Measurements from ENCODE around the gene BOK.

BOK gene

DNA sequence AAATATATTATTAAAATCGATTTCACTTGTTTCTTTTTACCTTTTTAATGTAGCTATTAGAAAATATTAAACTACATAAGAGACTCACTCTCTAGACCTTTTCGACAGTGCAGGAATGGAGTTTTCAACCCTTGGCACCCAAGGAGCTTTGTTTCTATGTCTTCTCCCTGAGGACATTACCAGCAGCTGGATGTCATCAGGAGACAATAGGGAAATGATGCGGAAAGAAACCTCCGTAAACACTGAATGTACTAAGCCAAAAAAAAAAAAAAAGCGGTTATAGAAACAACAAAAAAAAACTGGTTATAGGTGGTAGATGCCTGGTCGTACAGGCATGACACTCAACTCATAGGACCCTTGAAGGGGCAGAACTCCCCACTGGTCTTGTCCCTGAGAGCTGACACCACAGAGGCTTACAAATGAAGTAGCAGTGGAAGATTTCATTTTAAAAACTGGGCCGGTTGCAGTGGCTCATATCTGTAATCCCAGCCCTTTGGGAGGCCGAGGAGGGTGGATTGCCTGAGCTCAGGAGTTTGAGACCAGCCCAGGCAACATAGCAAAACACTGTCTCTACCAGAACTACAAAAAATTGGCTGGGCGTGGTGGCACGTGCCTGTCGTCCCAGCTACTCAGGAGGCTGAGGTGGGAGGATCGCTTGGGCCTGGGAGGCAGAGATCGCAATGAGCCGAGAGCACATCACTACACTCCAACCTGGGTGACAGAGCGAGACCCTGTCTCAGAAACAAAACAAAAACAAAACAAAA is 54.7 kb downstream of the BOK start:
- Histone ChIP-seq H3K9me3 (replicated peaks; ENCODE audit: low read length) (no peaks in the 10 kb centered on the region), H3K27me3 (ENCODE audit: control insufficient read depth, insufficient read depth, low read length) (no peaks in the 10 kb centered on the region), H3K4me1 (ENCODE audit: control insufficient read depth, insufficient read depth, low read length) (peaks cover 19% of the 10 kb centered on the region), H3K4me2 (ENCODE audit: low read length) (no peak overlapping the region), H3K36me3 (ENCODE audit: insufficient read depth, low read length) (peaks cover 5% of the 10 kb centered on the region), H3K9ac (ENCODE audit: low read depth, low read length) (no peak overlapping the region), H3K4me3 (ENCODE audit: low read length) (no peak overlapping the region)

DNA sequence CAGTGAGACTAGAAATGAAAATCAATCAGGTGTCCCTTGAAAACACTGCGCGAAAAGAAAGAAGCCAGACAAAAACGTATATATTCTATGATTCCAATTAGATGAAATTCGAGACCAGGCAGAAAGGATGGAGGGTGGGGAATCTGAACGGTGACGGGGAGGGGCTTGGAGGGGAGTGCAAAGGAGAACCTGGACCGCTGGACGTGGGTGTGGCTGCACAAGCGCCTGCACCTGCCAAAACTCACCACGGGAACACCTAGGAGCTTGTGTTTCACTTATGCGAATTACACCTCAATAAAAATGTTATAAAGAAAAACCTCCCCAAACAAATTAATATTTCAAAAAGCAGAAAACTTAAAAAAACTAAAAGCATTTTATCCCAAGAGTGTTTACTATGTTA is 56.5 kb downstream of the BOK start:
- Histone ChIP-seq H3K4me3 (ENCODE audit: low read length) (no peak overlapping the region), H3K9ac (ENCODE audit: low read depth, low read length) (no peak overlapping the region)

DNA sequence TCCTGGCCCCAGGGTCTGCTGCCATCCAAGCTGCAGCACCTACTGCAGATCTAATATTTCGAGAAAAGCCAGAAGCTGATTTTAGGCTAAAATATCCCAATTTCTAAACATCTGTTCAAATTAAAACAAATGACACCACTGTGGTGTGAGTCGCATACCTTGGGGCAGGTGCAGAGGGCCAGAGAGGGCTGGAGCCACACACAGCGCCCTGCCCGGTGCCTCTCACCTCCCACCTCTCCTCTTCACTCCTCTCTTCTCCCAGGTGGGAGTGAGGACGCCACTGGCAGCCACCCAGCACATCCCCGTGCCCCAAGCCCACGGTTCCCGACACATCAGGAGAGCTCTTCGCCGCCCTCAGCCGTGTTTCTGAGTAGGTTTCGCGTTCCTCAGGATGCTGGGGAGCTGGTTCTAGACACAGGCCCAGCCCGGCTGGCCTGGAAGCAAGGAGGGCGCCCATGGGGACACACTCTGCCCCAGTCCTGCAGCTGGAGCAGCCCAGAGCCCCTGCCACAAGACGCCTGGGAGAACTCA is 57.0 kb downstream of the BOK start:
- Histone ChIP-seq H3K4me1 (ENCODE audit: control insufficient read depth, insufficient read depth, low read length) (peaks cover 12% of the 10 kb centered on the region), H3K4me2 (ENCODE audit: low read length) (no peak overlapping the region), H3K9me3 (replicated peaks; ENCODE audit: low read length) (no peaks in the 10 kb centered on the region), H3K9ac (ENCODE audit: low read depth, low read length) (no peak overlapping the region), H3K4me3 (ENCODE audit: low read length) (no peak overlapping the region), H3K27me3 (ENCODE audit: control insufficient read depth, insufficient read depth, low read length) (no peaks in the 10 kb centered on the region), H3K36me3 (ENCODE audit: insufficient read depth, low read length) (peaks cover 11% of the 10 kb centered on the region)

More for the DNA sequence above, 56.5 kb downstream of the BOK start:
- H3K4me2 ChIP-seq (ENCODE audit: low read length): no peak overlapping the region
- H3K27me3 ChIP-seq (ENCODE audit: control insufficient read depth, insufficient read depth, low read length): no peaks in the 10 kb centered on the region
- H3K4me1 ChIP-seq (ENCODE audit: control insufficient read depth, insufficient read depth, low read length): peaks cover 15% of the 10 kb centered on the region
- peaks cover 11% of the 10 kb centered on the region for H3K36me3 ChIP-seq (ENCODE audit: insufficient read depth, low read length)
- H3K9me3 ChIP-seq (replicated peaks; ENCODE audit: low read length): no peaks in the 10 kb centered on the region

DNA sequence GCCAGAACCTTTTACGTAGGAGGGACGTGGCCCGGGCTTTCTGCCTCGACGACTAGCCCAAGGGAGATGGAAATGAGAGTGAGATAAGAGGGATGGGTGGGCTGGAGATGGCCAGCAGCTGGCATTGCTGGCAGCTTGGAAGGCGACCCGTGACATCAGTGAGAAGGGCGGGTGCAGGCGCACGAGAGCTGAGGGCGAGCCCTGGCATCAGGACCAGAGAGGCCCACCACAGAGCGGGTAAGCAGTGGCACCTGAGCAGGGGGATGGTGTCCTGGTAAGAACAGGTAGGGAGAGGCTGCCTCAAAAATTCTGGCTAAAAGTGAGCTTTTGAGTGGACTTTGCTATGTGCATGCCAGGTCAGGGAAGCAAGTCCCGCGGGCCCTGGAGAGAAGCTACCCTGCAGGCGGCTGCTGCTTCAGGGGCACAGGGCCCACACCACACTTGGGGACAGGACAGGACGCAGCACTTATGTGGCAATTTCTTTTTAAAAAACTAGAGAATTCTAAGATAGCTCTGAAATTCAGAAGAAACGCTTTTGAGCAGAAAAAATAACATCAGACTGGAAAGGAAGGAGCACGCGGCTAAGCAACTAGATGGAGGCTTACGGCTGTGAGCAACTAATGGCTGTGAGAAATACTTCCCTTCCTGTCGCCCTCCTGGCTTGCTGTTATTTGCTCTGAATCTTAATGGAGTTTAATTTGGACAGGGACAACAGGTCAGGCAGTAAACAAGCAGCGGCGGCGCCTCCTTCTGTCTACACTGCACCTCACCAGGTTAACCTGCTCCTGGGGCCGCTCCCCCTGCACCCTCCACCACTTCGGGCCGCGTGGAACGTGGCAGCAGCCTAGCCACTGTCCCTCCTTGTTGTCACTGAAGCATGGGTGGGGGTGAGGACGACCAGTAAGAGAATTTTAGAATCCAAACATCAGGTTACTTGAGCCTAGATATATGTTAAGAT is 57.9 kb downstream of the BOK start:
- H3K4me3 ChIP-seq (ENCODE audit: low read length): no peak overlapping the region

DNA sequence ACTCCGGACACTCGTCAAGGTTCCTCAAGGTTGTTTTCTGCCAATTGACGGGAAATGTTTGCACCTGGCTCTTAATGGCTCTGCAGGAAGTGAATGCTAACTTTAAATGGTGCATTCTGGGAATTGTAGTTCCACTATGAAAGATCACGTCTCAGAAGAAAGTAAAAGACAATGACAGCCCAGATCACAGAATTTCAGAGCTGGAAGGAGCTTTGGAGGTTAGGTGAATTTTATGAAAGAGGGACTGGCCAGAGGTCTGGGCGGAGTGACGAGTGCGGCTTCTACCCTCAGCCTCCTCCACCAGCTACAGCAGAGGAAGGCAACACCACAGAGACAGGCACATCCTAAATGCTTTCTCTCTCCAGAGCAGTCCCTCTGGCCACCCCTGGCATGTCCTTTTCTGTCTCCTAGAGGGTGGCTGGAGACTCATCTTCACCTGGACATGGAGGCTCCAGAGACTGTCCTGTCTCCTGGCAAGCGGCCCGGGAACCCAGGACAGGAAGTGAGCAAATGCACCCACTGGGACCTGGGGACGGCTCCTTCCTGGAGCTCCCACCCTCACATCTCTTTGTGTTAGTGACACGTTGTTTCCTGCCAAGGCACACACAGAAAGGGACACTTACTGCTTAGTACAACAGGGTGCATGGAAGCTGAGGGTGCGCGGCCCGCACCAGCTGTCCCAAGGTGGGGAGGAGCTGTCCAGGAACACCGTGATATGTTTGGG is 59.0 kb downstream of the BOK start:
- H3K36me3 ChIP-seq (ENCODE audit: insufficient read depth, low read length): peaks cover 11% of the 10 kb centered on the region
- no peaks in the 10 kb centered on the region for H3K27me3 ChIP-seq (ENCODE audit: control insufficient read depth, insufficient read depth, low read length)
- no peaks in the 10 kb centered on the region for H3K9me3 ChIP-seq (replicated peaks; ENCODE audit: low read length)
- no peak overlapping the region for H3K4me2 ChIP-seq (ENCODE audit: low read length)
- peaks cover 9% of the 10 kb centered on the region for H3K4me1 ChIP-seq (ENCODE audit: control insufficient read depth, insufficient read depth, low read length)
- no peak overlapping the region for H3K4me3 ChIP-seq (ENCODE audit: low read length)
- H3K9ac ChIP-seq (ENCODE audit: low read depth, low read length): no peak overlapping the region

More for the DNA sequence above, 57.9 kb downstream of the BOK start:
- no peaks in the 10 kb centered on the region for H3K27me3 ChIP-seq (ENCODE audit: control insufficient read depth, insufficient read depth, low read length)
- H3K36me3 ChIP-seq (ENCODE audit: insufficient read depth, low read length): peaks cover 11% of the 10 kb centered on the region
- no peak overlapping the region for H3K4me2 ChIP-seq (ENCODE audit: low read length)
- peaks cover 9% of the 10 kb centered on the region for H3K4me1 ChIP-seq (ENCODE audit: control insufficient read depth, insufficient read depth, low read length)
- H3K9me3 ChIP-seq (replicated peaks; ENCODE audit: low read length): no peaks in the 10 kb centered on the region
- no peak overlapping the region for H3K9ac ChIP-seq (ENCODE audit: low read depth, low read length)

DNA sequence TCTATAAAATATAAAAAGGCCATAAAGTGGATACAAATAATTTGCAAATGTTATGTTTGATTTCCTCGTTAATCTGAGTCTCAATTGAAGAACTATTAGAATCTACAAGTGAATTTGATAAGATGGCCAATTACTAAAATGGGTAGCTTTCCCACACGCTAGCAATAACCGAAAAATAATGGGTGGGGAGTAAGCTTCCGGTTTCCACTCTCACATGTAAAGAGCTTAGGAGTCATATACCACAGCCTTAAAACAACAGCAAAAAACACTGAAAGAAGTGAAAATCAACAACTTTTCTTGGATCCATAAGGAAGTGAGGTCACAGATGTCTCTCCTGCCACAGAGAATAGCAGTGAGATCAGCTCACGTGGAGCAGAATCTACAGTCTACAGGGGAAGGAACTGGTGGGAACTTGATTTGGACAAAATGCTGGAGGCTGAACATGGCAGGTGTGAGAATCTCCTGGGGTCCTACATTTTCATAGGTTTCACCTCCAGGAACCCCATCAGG is 59.8 kb downstream of the BOK start:
- Histone ChIP-seq H3K9ac (ENCODE audit: low read depth, low read length) (no peak overlapping the region), H3K27me3 (ENCODE audit: control insufficient read depth, insufficient read depth, low read length) (no peaks in the 10 kb centered on the region), H3K4me3 (ENCODE audit: low read length) (no peak overlapping the region), H3K36me3 (ENCODE audit: insufficient read depth, low read length) (peaks cover 11% of the 10 kb centered on the region), H3K4me1 (ENCODE audit: control insufficient read depth, insufficient read depth, low read length) (peaks cover 5% of the 10 kb centered on the region), H3K9me3 (replicated peaks; ENCODE audit: low read length) (no peaks in the 10 kb centered on the region), H3K4me2 (ENCODE audit: low read length) (no peak overlapping the region)

DNA sequence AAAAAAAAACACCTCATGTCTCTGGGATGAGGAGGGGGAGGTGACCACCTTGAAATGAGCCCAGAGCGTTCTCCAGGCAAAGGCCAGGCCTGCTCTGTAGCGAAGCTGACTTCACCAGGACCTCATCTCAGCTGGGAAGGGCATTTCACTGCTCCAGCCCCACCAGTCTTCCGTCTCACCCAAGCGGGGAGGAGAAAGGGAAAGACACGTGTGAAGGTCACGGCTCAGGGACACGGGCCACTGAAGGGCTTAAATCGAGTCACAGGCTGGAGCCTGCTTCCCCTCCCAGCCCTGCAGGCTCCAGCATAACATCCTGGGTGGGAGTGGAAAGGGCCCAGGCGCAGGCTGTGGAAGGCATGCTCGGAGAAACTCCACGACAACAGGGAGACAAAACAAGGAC is 60.3 kb downstream of the BOK start:
- H3K4me2 ChIP-seq (ENCODE audit: low read length): no peak overlapping the region
- H3K4me1 ChIP-seq (ENCODE audit: control insufficient read depth, insufficient read depth, low read length): peaks cover 5% of the 10 kb centered on the region
- no peak overlapping the region for H3K4me3 ChIP-seq (ENCODE audit: low read length)
- H3K9me3 ChIP-seq (replicated peaks; ENCODE audit: low read length): no peaks in the 10 kb centered on the region
- H3K27me3 ChIP-seq (ENCODE audit: control insufficient read depth, insufficient read depth, low read length): no peaks in the 10 kb centered on the region
- peaks cover 13% of the 10 kb centered on the region for H3K36me3 ChIP-seq (ENCODE audit: insufficient read depth, low read length)
- H3K9ac ChIP-seq (ENCODE audit: low read depth, low read length): no peak overlapping the region

DNA sequence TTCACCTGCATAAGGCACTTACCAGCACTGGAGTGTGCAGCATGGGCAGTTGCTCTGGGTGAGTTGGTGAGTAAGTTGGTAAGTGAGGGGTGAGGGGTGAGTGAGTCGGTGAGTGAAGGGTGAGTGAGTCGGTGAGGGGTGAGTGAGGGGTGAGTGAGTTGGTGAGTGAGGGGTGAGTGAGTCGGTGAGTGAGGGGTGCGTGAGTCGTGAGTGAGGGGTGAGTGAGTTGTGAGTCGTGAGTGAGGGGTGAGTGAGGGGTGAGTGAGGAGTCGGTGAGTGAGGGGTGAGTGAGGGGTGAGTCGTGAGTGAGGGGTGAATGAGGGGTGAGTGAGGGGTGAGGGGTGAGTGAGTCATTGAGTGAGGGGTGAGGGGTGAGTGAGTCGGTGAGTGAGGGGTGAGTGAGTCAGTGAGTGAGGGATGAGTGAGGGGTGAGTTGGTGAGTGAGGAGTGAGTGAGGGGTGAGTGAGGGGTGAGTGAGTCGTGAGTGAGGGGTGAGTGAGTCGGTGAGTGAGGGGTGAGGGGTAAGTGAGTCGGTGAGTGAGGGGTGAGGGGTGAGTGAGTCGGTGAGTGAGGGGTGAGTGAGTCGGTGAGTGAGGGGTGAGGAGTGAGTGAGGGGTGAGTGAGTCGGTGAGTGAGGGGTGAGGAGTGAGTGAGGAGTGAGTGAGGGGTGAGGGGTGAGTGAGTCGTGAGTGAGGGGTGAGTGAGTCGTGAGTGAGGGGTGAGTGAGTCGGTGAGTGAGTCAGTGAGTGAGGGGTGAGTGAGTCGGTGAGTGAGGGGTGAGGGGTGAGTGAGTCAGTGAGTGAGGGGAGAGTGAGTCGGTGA is 61.3 kb downstream of the BOK start:
- peaks cover 17% of the 10 kb centered on the region for H3K36me3 ChIP-seq (ENCODE audit: insufficient read depth, low read length)
- H3K4me1 ChIP-seq (ENCODE audit: control insufficient read depth, insufficient read depth, low read length): peaks cover 5% of the 10 kb centered on the region
- H3K9ac ChIP-seq (ENCODE audit: low read depth, low read length): no peak overlapping the region
- H3K4me3 ChIP-seq (ENCODE audit: low read length): no peak overlapping the region
- H3K4me2 ChIP-seq (ENCODE audit: low read length): no peak overlapping the region
- no peaks in the 10 kb centered on the region for H3K27me3 ChIP-seq (ENCODE audit: control insufficient read depth, insufficient read depth, low read length)
- H3K9me3 ChIP-seq (replicated peaks; ENCODE audit: low read length): no peaks in the 10 kb centered on the region

DNA sequence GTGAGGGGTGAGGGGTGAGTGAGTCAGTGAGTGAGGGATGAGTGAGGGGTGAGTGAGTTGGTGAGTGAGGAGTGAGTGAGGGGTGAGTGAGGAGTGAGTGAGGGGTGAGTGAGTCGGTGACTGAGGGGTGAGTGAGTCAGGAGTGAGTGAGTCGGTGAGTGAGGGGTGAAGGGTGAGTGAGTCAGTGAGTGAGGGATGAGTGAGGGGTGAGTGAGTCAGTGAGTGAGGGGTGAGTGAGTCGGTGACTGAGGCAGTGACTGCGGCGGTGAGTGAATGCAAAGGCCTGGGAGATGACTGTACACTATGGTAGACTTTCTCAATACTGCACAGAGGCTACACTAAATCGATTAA is 61.8 kb downstream of the BOK start:
- H3K4me3 ChIP-seq (ENCODE audit: low read length): no peak overlapping the region

More for the DNA sequence above, 61.8 kb downstream of the BOK start:
- H3K4me2 ChIP-seq (ENCODE audit: low read length): no peak overlapping the region
- H3K9me3 ChIP-seq (replicated peaks; ENCODE audit: low read length): no peaks in the 10 kb centered on the region
- peaks cover 5% of the 10 kb centered on the region for H3K4me1 ChIP-seq (ENCODE audit: control insufficient read depth, insufficient read depth, low read length)
- no peaks in the 10 kb centered on the region for H3K27me3 ChIP-seq (ENCODE audit: control insufficient read depth, insufficient read depth, low read length)
- peaks cover 20% of the 10 kb centered on the region for H3K36me3 ChIP-seq (ENCODE audit: insufficient read depth, low read length)
- H3K9ac ChIP-seq (ENCODE audit: low read depth, low read length): no peak overlapping the region

All from skeletal muscle satellite cell (primary cell).